B cell (primary cell): ENCODE results near the gene TTC23.

Source experiments
- CTCF ChIP-seq: fragments of 200-600 bp; IDR thresholded peaks from one replicate; pipeline ENCODE4 v1.8.0; 2022; ENCODE audit warnings: antibody characterized with exemption, mild to moderate bottlenecking
- EZH2 ChIP-seq: IDR thresholded peaks from 2 replicates; pipeline ENCODE4 v1.6.1; 2012; ENCODE audit warnings: borderline replicate concordance, low read depth, mild to moderate bottlenecking, moderate library complexity, low read length; ENCODE audit not compliant: insufficient read depth, poor library complexity, severe bottlenecking

- TF ChIP-seq CTCF (no peak), EZH2 (no peak)
Measured at GRCh38 chr15:99138491-99138982, 110.8 kb downstream of the TTC23 start.
